Endothelial cell of umbilical vein (primary cell): ENCODE results near the gene FOXD2.

Experiments
- EZH2 ChIP-seq: IDR thresholded peaks from 2 replicates; pipeline ENCODE4 v1.6.1; 2012; ENCODE audit warnings: borderline replicate concordance, low read depth, mild to moderate bottlenecking, moderate library complexity, low read length, inconsistent platforms; ENCODE audit not compliant: severe bottlenecking
- POLR2A ChIP-seq: IDR thresholded peaks from 2 replicates; pipeline ENCODE4 v1.6.1; 2012; ENCODE audit warnings: low read depth, mild to moderate bottlenecking, control low read depth, low read length
- TF ChIP-seq, protein P1 (sequence below), 2 donors: IDR thresholded peaks; 1 replicate in 1 of 2; 2 replicates in 1 of 2; pipeline ENCODE4 v1.5.1; 2011; ENCODE audit warnings: low read length in 2 of 2, mild to moderate bottlenecking in 2 of 2, moderate library complexity in 2 of 2, control low read depth in 1 of 2, inconsistent platforms in 1 of 2, low read depth in 1 of 2; ENCODE audit not compliant: insufficient read depth in 1 of 2; ENCODE audit errors: extremely low read depth in 1 of 2

DNA sequence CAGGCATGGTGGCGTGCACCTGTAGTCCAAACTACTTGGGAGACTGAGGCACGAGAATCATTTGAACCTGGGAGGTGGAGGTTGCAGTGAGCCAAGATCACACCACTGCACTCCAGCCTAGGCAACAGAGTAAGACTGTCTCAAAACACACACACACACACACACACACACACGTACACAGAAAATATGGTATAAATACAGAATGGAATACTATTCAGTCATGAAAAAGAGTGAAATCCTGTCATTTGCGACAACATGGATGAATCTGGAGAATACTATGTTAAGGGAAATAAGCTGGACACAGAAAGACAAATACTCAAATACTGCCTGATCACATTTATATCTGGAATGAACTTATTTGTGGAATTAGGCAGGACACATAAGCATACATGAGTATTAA is 18.4 kb downstream of the FOXD2 start:
- TF ChIP-seq EZH2: no peak
- TF ChIP-seq, protein P1, sequence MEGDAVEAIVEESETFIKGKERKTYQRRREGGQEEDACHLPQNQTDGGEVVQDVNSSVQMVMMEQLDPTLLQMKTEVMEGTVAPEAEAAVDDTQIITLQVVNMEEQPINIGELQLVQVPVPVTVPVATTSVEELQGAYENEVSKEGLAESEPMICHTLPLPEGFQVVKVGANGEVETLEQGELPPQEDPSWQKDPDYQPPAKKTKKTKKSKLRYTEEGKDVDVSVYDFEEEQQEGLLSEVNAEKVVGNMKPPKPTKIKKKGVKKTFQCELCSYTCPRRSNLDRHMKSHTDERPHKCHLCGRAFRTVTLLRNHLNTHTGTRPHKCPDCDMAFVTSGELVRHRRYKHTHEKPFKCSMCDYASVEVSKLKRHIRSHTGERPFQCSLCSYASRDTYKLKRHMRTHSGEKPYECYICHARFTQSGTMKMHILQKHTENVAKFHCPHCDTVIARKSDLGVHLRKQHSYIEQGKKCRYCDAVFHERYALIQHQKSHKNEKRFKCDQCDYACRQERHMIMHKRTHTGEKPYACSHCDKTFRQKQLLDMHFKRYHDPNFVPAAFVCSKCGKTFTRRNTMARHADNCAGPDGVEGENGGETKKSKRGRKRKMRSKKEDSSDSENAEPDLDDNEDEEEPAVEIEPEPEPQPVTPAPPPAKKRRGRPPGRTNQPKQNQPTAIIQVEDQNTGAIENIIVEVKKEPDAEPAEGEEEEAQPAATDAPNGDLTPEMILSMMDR (IDR thresholded peaks at IDR 0.05; ENCODE audit: extremely low read depth in 1 of 2, insufficient read depth in 1 of 2, low read depth in 1 of 2, low read length in 2 of 2): no peak
- TF ChIP-seq POLR2A: no peak
